ENCODE data around the gene SORCS1. TPM values are rescaled to one million over a fixed set of nuclear protein-coding genes. Genes with fewer than 3 reads are reported as not detected.

SORCS1 gene
- total RNA-seq, 1 experiment from 2014 or later, result not detected

GRCh38 chr10:106768204-106768603, 396.3 kb downstream of the SORCS1 start:
- no peaks in the 10 kb centered on the region for H3K36me3 ChIP-seq (ENCODE audit: low read depth)
- H3F3A ChIP-seq (ENCODE audit: insufficient read depth, low read depth), result no peaks in the 10 kb centered on the region
- POLR2A ChIA-PET (ENCODE audit: unreplicated experiment), result no interaction called here
- H2AFZ ChIP-seq, result no peak overlapping the region
- no peak for TF ChIP-seq EZH2 (IDR thresholded peaks at IDR 0.05; ENCODE audit: low read depth)
- no peak for TF ChIP-seq CTCF (conservative IDR thresholded peaks at IDR 0.05)
- H3K79me2 ChIP-seq (ENCODE audit: low read depth), result no peaks in the 10 kb centered on the region
- no peaks in the 10 kb centered on the region for H3K4me1 ChIP-seq (replicated peaks; ENCODE audit: insufficient read depth)
- H3K4me2 ChIP-seq, result no peak overlapping the region
- H3K27me3 ChIP-seq (ENCODE audit: insufficient read depth, low read depth), result 0 out of 2 replicates have a peak, but pooled peaks cover 5% of the 10 kb centered on the region
- no peaks in the 10 kb centered on the region for H3K9me3 ChIP-seq (ENCODE audit: insufficient read depth, low read depth)
- BruUV-seq (replicated peaks), result no TSS peak
- CTCF ChIA-PET, result no interaction called here
- intact Hi-C loops (cut with micrococcal nuclease; ENCODE audit: unreplicated experiment), result no loop called here
- H3K4me3 ChIP-seq, result no peak overlapping the region
- H4K20me1 ChIP-seq (ENCODE audit: insufficient read depth), result no peaks in the 10 kb centered on the region
- no peaks in the 10 kb centered on the region for H3K9me2 ChIP-seq (ENCODE audit: insufficient read depth)
- no peak for DNase-seq
- H3K27ac ChIP-seq, result no peak overlapping the region

GRCh38 chr10:106765928-106766327, 398.6 kb downstream of the SORCS1 start:
- Histone ChIP-seq H3K79me2 (ENCODE audit: low read depth) (no peaks in the 10 kb centered on the region), H3K4me2 (no peak overlapping the region), H3K27ac (no peak overlapping the region), H2AFZ (no peak overlapping the region), H3K9me2 (ENCODE audit: insufficient read depth) (no peaks in the 10 kb centered on the region), H3K36me3 (ENCODE audit: low read depth) (no peaks in the 10 kb centered on the region), H3K27me3 (ENCODE audit: insufficient read depth, low read depth) (0 out of 2 replicates have a peak, but pooled peaks cover 5% of the 10 kb centered on the region), H3K4me1 (replicated peaks; ENCODE audit: insufficient read depth) (no peaks in the 10 kb centered on the region), H3K4me3 (no peak overlapping the region), H4K20me1 (ENCODE audit: insufficient read depth) (no peaks in the 10 kb centered on the region), H3F3A (ENCODE audit: insufficient read depth, low read depth) (no peaks in the 10 kb centered on the region), H3K9me3 (ENCODE audit: insufficient read depth, low read depth) (no peaks in the 10 kb centered on the region)
- ChIA-PET CTCF (no interaction called here), POLR2A (ENCODE audit: unreplicated experiment) (no interaction called here)
- no TSS peak for BruUV-seq (replicated peaks)
- TF ChIP-seq CTCF (conservative IDR thresholded peaks at IDR 0.05) (no peak), EZH2 (IDR thresholded peaks at IDR 0.05; ENCODE audit: low read depth) (no peak)
- DNase-seq, result no peak
- intact Hi-C loops (cut with micrococcal nuclease; ENCODE audit: unreplicated experiment), result no loop called here

- ChIA-PET POLR2A (ENCODE audit: unreplicated experiment) (no interaction called here), CTCF (no interaction called here)
- BruUV-seq (replicated peaks), result no TSS peak
- Histone ChIP-seq H3K79me2 (ENCODE audit: low read depth) (no peaks in the 10 kb centered on the region), H3K27ac (no peak overlapping the region), H3K9me3 (ENCODE audit: insufficient read depth, low read depth) (no peaks in the 10 kb centered on the region), H3K27me3 (ENCODE audit: insufficient read depth, low read depth) (0 out of 2 replicates have a peak, but pooled peaks cover 5% of the 10 kb centered on the region), H3K4me2 (no peak overlapping the region), H3K36me3 (ENCODE audit: low read depth) (no peaks in the 10 kb centered on the region), H3K4me1 (replicated peaks; ENCODE audit: insufficient read depth) (no peaks in the 10 kb centered on the region), H3F3A (ENCODE audit: insufficient read depth, low read depth) (no peaks in the 10 kb centered on the region), H3K9me2 (ENCODE audit: insufficient read depth) (no peaks in the 10 kb centered on the region), H3K4me3 (no peak overlapping the region), H2AFZ (no peak overlapping the region), H4K20me1 (ENCODE audit: insufficient read depth) (no peaks in the 10 kb centered on the region)
- intact Hi-C loops (cut with micrococcal nuclease; ENCODE audit: unreplicated experiment), result no loop called here
- DNase-seq, result no peak
- no peak for TF ChIP-seq EZH2 (IDR thresholded peaks at IDR 0.05; ENCODE audit: low read depth)
- TF ChIP-seq CTCF (conservative IDR thresholded peaks at IDR 0.05), result no peak
These were observed 399.2 kb downstream of the SORCS1 start for GRCh38 chr10:106765241-106765754.

All from PC-9 (cell line).